Calu3 (cell line): ENCODE data around the gene LRP3. TPM values are rescaled to one million over a fixed set of nuclear protein-coding genes. Genes with fewer than 3 reads are reported as not detected.
"Not testable (repeated sequence)": the region's sequence is repeated elsewhere in the genome, so short reads cannot be mapped to it uniquely, and the experiment has no call there.

Source experiments
- BruUV-seq: library from RNA; stranded (reverse); fragments of 400-500 nt; replicated peaks from 2 replicates; lab custom pipeline; 2021; lab: Mats Ljungman, UMichigan
- CTCF ChIA-PET: fragments of 300-600 bp; sonication (Branson Sonifier 250); formaldehyde crosslinking; loops from one replicate; lab custom pipeline; 2022; ENCODE audit warnings: antibody characterized with exemption; lab: Charles Lee
- DNase-seq: peaks from one replicate; pipeline ENCODE4 v3.0.0; 2022
- H3K27ac Mint-ChIP-seq: one replicate; pipeline ENCODE4 v1.8.0; 2022; ENCODE audit warnings: mixed read lengths; ENCODE audit not compliant: unreplicated experiment
- H3K27me3 Mint-ChIP-seq: one replicate; pipeline ENCODE4 v1.8.0; 2022; ENCODE audit warnings: mixed read lengths; ENCODE audit not compliant: unreplicated experiment
- H3K36me3 Mint-ChIP-seq: one replicate; pipeline ENCODE4 v1.8.0; 2022; ENCODE audit warnings: mild to moderate bottlenecking, moderate library complexity, mixed read lengths; ENCODE audit not compliant: insufficient read depth, unreplicated experiment
- H3K4me1 Mint-ChIP-seq: one replicate; pipeline ENCODE4 v1.8.0; 2022; ENCODE audit warnings: mild to moderate bottlenecking, low read depth, mixed read lengths; ENCODE audit not compliant: unreplicated experiment
- H3K4me3 Mint-ChIP-seq: one replicate; pipeline ENCODE4 v1.8.0; 2022; ENCODE audit warnings: mild to moderate bottlenecking, low read depth, moderate library complexity, mixed read lengths; ENCODE audit not compliant: unreplicated experiment
- H3K9me3 Mint-ChIP-seq: one replicate; pipeline ENCODE4 v1.8.0; 2022; ENCODE audit warnings: low read depth, mixed read lengths; ENCODE audit not compliant: unreplicated experiment
- intact Hi-C: fragments of 100-400 bp; cut with micrococcal nuclease; formaldehyde crosslinking; loops from one replicate; pipeline ENCODE4 v1.10.0; 2022; ENCODE audit not compliant: unreplicated experiment
- total RNA-seq: library from RNA; stranded (reverse); gene quantifications from 2 replicates; pipeline ENCODE4 v1.2.3, GENCODE V29; 2022
- TF ChIP-seq, protein P1 (sequence below): fragments of 200-600 bp; IDR thresholded peaks from one replicate; pipeline ENCODE4 v1.8.0; 2022; ENCODE audit warnings: antibody characterized with exemption; ENCODE audit not compliant: unreplicated experiment

LRP3 gene
- total RNA-seq, 1 experiment from 2014 or later = 0.59 TPM

DNA sequence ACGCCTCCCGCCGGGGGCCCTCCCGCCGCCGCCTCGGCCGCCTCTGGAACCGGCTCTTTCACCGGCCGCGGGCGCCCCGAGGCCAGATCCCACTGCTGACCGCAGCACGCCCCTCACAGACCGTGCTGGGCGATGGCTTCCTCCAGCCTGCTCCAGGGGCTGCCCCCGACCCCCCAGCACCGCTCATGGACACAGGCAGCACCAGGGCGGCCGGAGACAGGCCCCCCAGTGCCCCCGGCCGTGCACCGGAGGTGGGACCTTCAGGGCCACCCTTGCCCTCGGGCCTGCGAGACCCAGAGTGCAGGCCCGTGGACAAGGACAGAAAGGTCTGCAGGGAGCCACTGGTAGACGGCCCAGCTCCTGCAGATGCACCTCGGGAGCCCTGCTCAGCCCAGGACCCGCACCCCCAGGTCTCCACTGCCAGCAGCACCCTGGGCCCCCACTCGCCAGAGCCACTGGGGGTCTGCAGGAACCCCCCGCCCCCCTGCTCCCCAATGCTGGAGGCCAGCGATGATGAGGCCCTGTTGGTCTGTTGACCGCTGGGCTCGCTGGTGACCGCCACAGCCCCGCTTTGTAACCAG, 13.0 kb downstream of the LRP3 start:
- CTCF ChIA-PET = no interaction called here
- Mint-ChIP-seq H3K36me3 (no peaks in the 10 kb centered on the region), H3K27ac (no peak overlapping the region), H3K4me3 (no peak overlapping the region), H3K27me3 (peaks cover 20% of the 10 kb centered on the region), H3K4me1 (no peaks in the 10 kb centered on the region), H3K9me3 (no peaks in the 10 kb centered on the region)
- TF ChIP-seq, protein P1, sequence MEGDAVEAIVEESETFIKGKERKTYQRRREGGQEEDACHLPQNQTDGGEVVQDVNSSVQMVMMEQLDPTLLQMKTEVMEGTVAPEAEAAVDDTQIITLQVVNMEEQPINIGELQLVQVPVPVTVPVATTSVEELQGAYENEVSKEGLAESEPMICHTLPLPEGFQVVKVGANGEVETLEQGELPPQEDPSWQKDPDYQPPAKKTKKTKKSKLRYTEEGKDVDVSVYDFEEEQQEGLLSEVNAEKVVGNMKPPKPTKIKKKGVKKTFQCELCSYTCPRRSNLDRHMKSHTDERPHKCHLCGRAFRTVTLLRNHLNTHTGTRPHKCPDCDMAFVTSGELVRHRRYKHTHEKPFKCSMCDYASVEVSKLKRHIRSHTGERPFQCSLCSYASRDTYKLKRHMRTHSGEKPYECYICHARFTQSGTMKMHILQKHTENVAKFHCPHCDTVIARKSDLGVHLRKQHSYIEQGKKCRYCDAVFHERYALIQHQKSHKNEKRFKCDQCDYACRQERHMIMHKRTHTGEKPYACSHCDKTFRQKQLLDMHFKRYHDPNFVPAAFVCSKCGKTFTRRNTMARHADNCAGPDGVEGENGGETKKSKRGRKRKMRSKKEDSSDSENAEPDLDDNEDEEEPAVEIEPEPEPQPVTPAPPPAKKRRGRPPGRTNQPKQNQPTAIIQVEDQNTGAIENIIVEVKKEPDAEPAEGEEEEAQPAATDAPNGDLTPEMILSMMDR = no peak
- intact Hi-C loops = no loop called here
- BruUV-seq = no TSS peak
- no peak for DNase-seq

- Mint-ChIP-seq H3K27ac (no peak overlapping the region), H3K27me3 (peaks cover 27% of the 10 kb centered on the region), H3K4me3 (no peak overlapping the region), H3K9me3 (no peaks in the 10 kb centered on the region), H3K36me3 (no peaks in the 10 kb centered on the region), H3K4me1 (no peaks in the 10 kb centered on the region)
- intact Hi-C loops = no loop called here
- TF ChIP-seq, protein P1 = no peak
- CTCF ChIA-PET = no interaction called here
- BruUV-seq = no TSS peak
- DNase-seq = no peak
Observed at GRCh38 chr19:33207903-33208302, 13.8 kb downstream of the LRP3 start.

DNA sequence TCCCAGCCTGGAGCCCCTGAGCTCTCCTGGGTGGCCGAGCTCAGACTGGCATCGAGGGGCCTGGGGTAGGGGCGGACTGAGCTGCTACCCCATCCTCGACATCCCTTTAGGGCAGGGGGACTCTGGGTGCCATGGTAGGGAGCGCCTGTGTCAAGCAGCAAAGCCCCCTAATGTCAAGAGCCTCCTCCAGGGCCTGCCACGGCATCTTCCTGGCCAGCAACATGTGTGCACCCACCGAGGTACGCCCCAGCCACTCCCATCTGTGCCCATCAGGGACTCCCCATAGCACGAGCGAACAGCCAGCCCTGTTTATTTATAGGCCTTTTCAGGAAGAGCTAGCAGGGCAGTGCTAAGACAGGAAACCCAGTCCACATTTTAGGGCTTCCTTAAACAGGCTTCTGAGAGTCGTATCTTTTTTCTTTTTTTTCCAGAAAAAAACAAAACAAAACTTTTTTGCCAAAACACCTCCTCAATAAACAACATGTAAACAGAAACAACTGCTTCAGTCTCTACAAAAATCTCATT, 14.3 kb downstream of the LRP3 start:
- DNase-seq = no peak
- no peak overlapping the region for H3K4me3 Mint-ChIP-seq
- intact Hi-C loops = no loop called here
- H3K36me3 Mint-ChIP-seq = no peaks in the 10 kb centered on the region
- no peaks in the 10 kb centered on the region for H3K9me3 Mint-ChIP-seq
- no peaks in the 10 kb centered on the region for H3K4me1 Mint-ChIP-seq
- BruUV-seq = no TSS peak
- CTCF ChIA-PET = no interaction called here
- TF ChIP-seq, protein P1 = no peak
- peaks cover 33% of the 10 kb centered on the region for H3K27me3 Mint-ChIP-seq
- no peak overlapping the region for H3K27ac Mint-ChIP-seq

DNA sequence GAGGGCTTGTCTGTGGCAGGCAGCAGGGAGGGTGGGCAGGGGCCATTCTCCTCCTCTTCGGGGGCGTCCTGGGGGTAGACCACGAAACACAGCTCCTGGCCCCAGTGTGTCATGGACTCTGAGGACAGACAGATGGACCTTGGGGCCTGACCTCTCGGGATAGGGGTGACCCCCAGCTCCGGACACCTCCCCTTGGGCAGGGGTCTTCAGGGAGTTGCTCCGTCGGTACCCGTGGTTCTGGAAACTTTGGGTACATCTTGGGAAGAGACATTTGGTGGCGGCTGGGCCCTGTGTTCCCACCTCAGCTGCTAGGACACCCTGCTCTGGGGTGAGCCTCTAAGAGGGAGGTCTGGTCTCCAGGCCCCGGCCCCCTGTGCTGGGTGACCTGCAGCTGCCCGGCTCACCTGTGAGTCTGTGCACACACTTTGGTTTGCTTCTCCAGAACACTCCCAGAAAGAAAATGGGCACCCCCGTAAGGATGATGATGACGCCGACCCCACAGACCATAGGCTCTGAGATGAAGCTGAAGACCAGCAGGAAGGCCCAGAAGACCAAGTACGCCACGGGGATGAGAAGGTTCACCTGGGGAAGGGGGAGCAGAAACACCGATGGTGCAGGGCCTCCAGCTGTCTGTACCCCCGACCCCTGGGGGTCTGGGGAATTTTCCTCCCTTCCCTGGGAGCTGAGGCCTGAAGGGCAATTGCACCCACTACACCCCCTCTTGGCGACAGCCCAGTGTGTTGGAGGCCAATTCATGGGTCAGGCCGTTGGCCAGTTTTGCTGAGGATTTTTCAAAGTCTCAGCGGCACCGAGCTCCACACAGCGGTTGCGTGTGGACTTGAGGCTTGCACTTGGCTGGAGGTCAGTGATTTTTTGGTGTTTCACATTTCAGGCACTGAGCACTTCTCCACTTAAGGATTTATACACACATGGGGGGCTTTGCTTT, 15.0 kb downstream of the LRP3 start:
- no TSS peak for BruUV-seq
- CTCF ChIA-PET = interaction anchor here (0.7 kb wide), 1 partner anchor 25 kb away, joined by 5 read pairs; no protein-coding TSS in a partner anchor
- no peaks in the 10 kb centered on the region for H3K9me3 Mint-ChIP-seq

DNA sequence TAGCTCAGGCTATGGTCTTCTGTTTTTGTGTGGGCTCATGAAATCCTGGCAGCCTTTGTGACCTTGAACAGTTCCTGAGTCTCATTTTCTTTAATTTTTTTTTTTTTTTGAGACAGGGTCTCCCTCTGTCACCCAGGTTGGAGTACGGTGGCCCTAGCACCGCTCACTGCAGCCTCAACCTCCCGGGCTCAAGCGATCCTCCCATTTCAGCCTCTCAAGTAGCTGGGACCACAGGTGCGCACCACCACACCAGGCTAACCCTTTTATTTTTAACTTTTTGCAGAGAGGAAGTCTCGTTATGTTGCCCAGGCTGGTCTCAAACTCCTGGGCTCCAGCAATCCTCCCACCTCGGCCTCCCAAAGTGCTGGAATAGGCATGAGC, 15.7 kb downstream of the LRP3 start:
- H3K9me3 Mint-ChIP-seq, DNase-seq, BruUV-seq, H3K27ac Mint-ChIP-seq, H3K4me1 Mint-ChIP-seq, H3K4me3 Mint-ChIP-seq, H3K36me3 Mint-ChIP-seq, intact Hi-C loops: not testable (repeated sequence)
- peaks cover 47% of the 10 kb centered on the region for H3K27me3 Mint-ChIP-seq
- CTCF ChIA-PET = interaction anchor here (0.7 kb wide), 1 partner anchor 25 kb away, joined by 5 read pairs; no protein-coding TSS in a partner anchor

More for the DNA sequence above, 15.0 kb downstream of the LRP3 start:
- H3K27ac Mint-ChIP-seq = no peak overlapping the region
- peaks cover 40% of the 10 kb centered on the region for H3K27me3 Mint-ChIP-seq
- TF ChIP-seq, protein P1 = no peak
- H3K36me3 Mint-ChIP-seq = no peaks in the 10 kb centered on the region
- intact Hi-C loops = no loop called here
- H3K4me1 Mint-ChIP-seq = no peaks in the 10 kb centered on the region
- no peak for DNase-seq
- no peak overlapping the region for H3K4me3 Mint-ChIP-seq
